ENCODE measurements around the gene NEK1. TPM values are rescaled to one million over a fixed set of nuclear protein-coding genes. Genes with fewer than 3 reads are reported as not detected.

The NEK1 gene
- total and polyA plus RNA-seq, 2 of the 8 experiments (the other 6 are each of a cell fraction or from before 2014, with no cell fraction given): 3.9 to 11.7 TPM

DNA sequence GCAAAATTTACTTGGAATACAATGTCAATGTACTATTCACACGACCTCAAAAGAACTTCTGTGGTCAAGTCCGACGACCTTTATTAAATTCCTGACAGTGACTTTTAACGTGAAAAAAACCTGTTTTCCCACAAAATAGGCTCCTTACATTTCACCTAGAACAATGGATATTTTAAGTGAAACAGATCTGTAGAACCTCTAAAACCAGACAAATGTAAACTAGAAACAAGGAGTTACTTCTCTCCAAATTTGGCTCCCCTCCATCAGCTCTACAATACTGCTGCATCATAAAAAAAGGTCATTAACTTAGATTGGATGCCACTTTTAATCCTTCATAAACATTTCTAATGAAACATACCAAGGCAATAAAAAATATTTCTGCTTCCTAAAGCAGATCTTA lies 1.2 kb downstream of the NEK1 start:
- H3K79me1 ChIP-seq (ENCODE audit: low read depth, low read length): no peaks in the 10 kb centered on the region; the same call in 1 of the 2 replicates
- no peak overlapping the region for H2AK5ac ChIP-seq (ENCODE audit: low read depth, low read length)
- TF ChIP-seq BRCA1 (IDR thresholded peaks at IDR 0.05; ENCODE audit: low read depth, low read length) (no peak), CREB1 (IDR thresholded peaks at IDR 0.05) (no peak), TEAD4 (IDR thresholded peaks at IDR 0.05; ENCODE audit: low read depth, low read length) (no peak), SP2 (IDR thresholded peaks at IDR 0.05; ENCODE audit: low read length) (no peak), KDM1A (IDR thresholded peaks at IDR 0.05; ENCODE audit: borderline replicate concordance, low read length) (no peak), RBBP5 (IDR thresholded peaks at IDR 0.05; ENCODE audit: borderline replicate concordance, low read depth, low read length) (no peak), RFX5 (IDR thresholded peaks at IDR 0.05; ENCODE audit: borderline replicate concordance, low read depth, low read length) (no peak), CHD2 (IDR thresholded peaks at IDR 0.05; ENCODE audit: low read length) (no peak), SRF (IDR thresholded peaks at IDR 0.05; ENCODE audit: low read depth, low read length) (no peak), POLR2AphosphoS5 (IDR thresholded peaks at IDR 0.05; ENCODE audit: low read depth, low read length) (no peak)
- H3K4me3 ChIP-seq (ENCODE audit: extremely low read depth in 1 of 4, insufficient read depth in 2 of 4, low read depth in 3 of 4, low read length in 4 of 4): peak overlapping the region in 2 of 4 experiments; percentile 70 to 93; a peak in 3 of 8 replicates
- no peak overlapping the region for H4K8ac ChIP-seq (ENCODE audit: extremely low read depth, insufficient read depth, low read length)
- no peak overlapping the region for H3K9ac ChIP-seq (replicated peaks in 1 of 4; ENCODE audit: extremely low read depth in 1 of 4, low read depth in 3 of 4, low read length in 3 of 4)
- H3K18ac ChIP-seq (ENCODE audit: extremely low read depth, low read length): no peak overlapping the region
- no peaks in the 10 kb centered on the region for H3K9me3 ChIP-seq (ENCODE audit: insufficient read depth in 2 of 2, low read depth in 1 of 2, low read length in 1 of 2)
- FAIRE-seq (no peak), DNase-seq (ENCODE audit: low read depth in 1 of 2, low spot score in 2 of 2) (no peak)
- H3K23me2 ChIP-seq (ENCODE audit: low read depth, low read length): peaks cover 5% of the 10 kb centered on the region; the same call in 1 of the 2 replicates
- ChIA-PET POLR2A (ENCODE audit: partially characterized antibody) (no interaction called here), CTCF (ENCODE audit: partially characterized antibody) (interaction anchor here (1.1 to 2.6 kb wide), 2 partner anchors 63 to 165 kb away, joined by 4 to 9 read pairs; no protein-coding TSS in a partner anchor)
- H3K56ac ChIP-seq (replicated peaks; ENCODE audit: insufficient read length, low read depth, low read length): no peak overlapping the region
- H2BK120ac ChIP-seq (replicated peaks; ENCODE audit: low read depth, low read length): no peak overlapping the region
- no peaks in the 10 kb centered on the region for H4K20me1 ChIP-seq (replicated peaks in 1 of 2; ENCODE audit: control insufficient read depth in 1 of 2, insufficient read depth in 2 of 2, low read length in 2 of 2)
- WGBS, 2 experiments (ENCODE audit: extremely low coverage in 1 of 2, insufficient coverage in 1 of 2, insufficient read length in 1 of 2, insufficient replicate concordance in 2 of 2, low coverage in 1 of 2, low lambda C conversion rate in 2 of 2, missing lambda C conversion rate in 1 of 2): 89% methylated on average over 4 of the region's 4 CpGs; no CpG with 5 or more reads in 1 of the 2 experiments
- H2BK20ac ChIP-seq (ENCODE audit: low read length): no peak overlapping the region
- H2BK5ac ChIP-seq (ENCODE audit: low read depth, low read length): no peak overlapping the region
- no peak overlapping the region for H2BK12ac ChIP-seq (ENCODE audit: low read depth, low read length)
- H3K79me2 ChIP-seq (ENCODE audit: control insufficient read depth in 1 of 2, insufficient read depth in 2 of 2, low read length in 2 of 2): peaks cover 0 to 29% of the 10 kb centered on the region in 2 experiments; a peak in 2 of 4 replicates
- H3K23ac ChIP-seq (ENCODE audit: insufficient read length): no peak overlapping the region
- H3K4ac ChIP-seq (replicated peaks; ENCODE audit: insufficient read length, low read depth, low read length): no peak overlapping the region
- no peak overlapping the region for H2AFZ ChIP-seq (ENCODE audit: low read length)
- H3K36me3 ChIP-seq (ENCODE audit: control insufficient read depth in 2 of 4, insufficient read depth in 4 of 4, low read length in 3 of 4): no peaks in the 10 kb centered on the region
- no peak overlapping the region for H4K5ac ChIP-seq (ENCODE audit: insufficient read length, low read depth, low read length)
- no peak overlapping the region for H2BK15ac ChIP-seq (ENCODE audit: low read length)
- no peak overlapping the region for H3K14ac ChIP-seq (ENCODE audit: insufficient read length)
- peak overlapping the region; percentile 85 to 95; a peak in 3 of 4 replicates for H3K4me2 ChIP-seq (ENCODE audit: insufficient read depth in 1 of 2, low read depth in 2 of 2, low read length in 2 of 2)
- no peak overlapping the region for H4K91ac ChIP-seq (replicated peaks; ENCODE audit: insufficient read length, low read length)
- no peaks in the 10 kb centered on the region; a peak in 1 of 7 replicates for H3K4me1 ChIP-seq (replicated peaks in 1 of 4; ENCODE audit: control insufficient read depth in 3 of 4, insufficient read depth in 4 of 4, low read length in 3 of 4)
- no peak overlapping the region for H3K27ac ChIP-seq (ENCODE audit: low read depth, low read length)
- no peaks in the 10 kb centered on the region for H3K27me3 ChIP-seq (replicated peaks in 1 of 4; ENCODE audit: control insufficient read depth in 3 of 4, extremely low read depth in 1 of 4, insufficient read depth in 3 of 4, low read length in 3 of 4)
